WTC11 (cell line): ENCODE results near the gene AKAP6.

ENCODE experiments used
- ATF2 ChIP-seq: sonication (generic); formaldehyde crosslinking; IDR thresholded peaks from 2 replicates; pipeline ENCODE4 v1.8.1; 2022; ENCODE audit warnings: low read depth, missing genetic modification reagents, borderline replicate concordance
- ATF3 ChIP-seq: sonication (generic); formaldehyde crosslinking; conservative IDR thresholded peaks from 2 replicates; pipeline ENCODE4 v1.8.1; 2022; ENCODE audit warnings: mild to moderate bottlenecking, missing genetic modification reagents
- ETV6 ChIP-seq: sonication (generic); formaldehyde crosslinking; IDR thresholded peaks from 2 replicates; pipeline ENCODE4 v1.8.1; 2022; ENCODE audit warnings: mild to moderate bottlenecking, missing genetic modification reagents
- GABPB1 ChIP-seq: sonication (generic); formaldehyde crosslinking; IDR thresholded peaks from 2 replicates; pipeline ENCODE4 v1.8.1; 2023; ENCODE audit warnings: mild to moderate bottlenecking, missing genetic modification reagents
- JUN ChIP-seq: sonication (generic); formaldehyde crosslinking; IDR thresholded peaks from 2 replicates; pipeline ENCODE4 v1.8.0; 2023; ENCODE audit warnings: mild to moderate bottlenecking, missing genetic modification reagents
- MAX ChIP-seq: sonication (generic); formaldehyde crosslinking; IDR thresholded peaks from 2 replicates; pipeline ENCODE4 v1.8.0; 2022; ENCODE audit warnings: mild to moderate bottlenecking, missing genetic modification reagents
- SMAD4 ChIP-seq: sonication (generic); formaldehyde crosslinking; IDR thresholded peaks from 2 replicates; pipeline ENCODE4 v1.8.0; 2022; ENCODE audit warnings: mild to moderate bottlenecking, missing genetic modification reagents
- STAT6 ChIP-seq: sonication (generic); formaldehyde crosslinking; conservative IDR thresholded peaks from 2 replicates; pipeline ENCODE4 v1.8.1; 2023; ENCODE audit warnings: mild to moderate bottlenecking, low read depth, missing genetic modification reagents, moderate library complexity
- TEAD1 ChIP-seq: sonication (generic); formaldehyde crosslinking; IDR thresholded peaks from 2 replicates; pipeline ENCODE4 v1.8.0; 2022; ENCODE audit warnings: mild to moderate bottlenecking, missing genetic modification reagents
- ZNF219 ChIP-seq: sonication (generic); formaldehyde crosslinking; IDR thresholded peaks from 2 replicates; pipeline ENCODE4 v1.8.0; 2023; ENCODE audit warnings: missing genetic modification reagents, mild to moderate bottlenecking, borderline replicate concordance
- TF ChIP-seq, protein P1 (sequence below): fragments of 250-450 bp; sonication (Bioruptor Pico); IDR thresholded peaks from 2 replicates; pipeline ENCODE4 v1.9.0; 2021; ENCODE audit warnings: mild to moderate bottlenecking, borderline replicate concordance
- TF ChIP-seq, protein P2 (sequence below): fragments of 200-600 bp; IDR thresholded peaks from 2 replicates; pipeline ENCODE4 v1.8.0; 2022; ENCODE audit warnings: antibody characterized with exemption

DNA sequence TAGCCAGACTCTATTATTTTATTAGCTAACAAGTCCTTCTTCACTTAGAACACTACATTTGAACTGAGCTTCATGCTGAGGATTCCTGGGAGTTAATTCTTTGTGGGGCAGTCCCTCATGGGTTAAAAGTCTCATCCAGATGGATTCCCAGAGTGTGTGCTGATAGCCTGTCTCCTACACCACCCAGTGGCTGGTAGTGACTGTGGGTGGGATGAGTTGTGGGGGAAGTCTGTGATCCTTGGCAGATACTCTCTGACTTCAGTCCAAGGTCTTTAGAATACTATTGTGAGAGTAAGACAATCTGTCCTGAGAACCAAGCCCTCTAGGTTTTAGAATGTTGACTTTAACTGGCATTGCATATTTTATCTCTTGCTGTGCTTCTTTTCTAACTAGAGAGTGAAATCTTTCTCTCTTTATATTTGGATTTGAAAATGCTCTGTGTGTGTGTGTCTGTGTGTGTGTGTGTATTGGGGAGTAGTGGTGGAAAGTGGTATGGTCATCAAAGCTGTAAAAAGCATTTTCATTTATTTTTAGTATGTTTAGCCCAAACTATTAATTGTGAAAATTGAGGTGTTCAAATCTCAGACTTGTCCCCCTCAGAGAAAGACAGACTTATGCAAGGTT, 37.3 kb downstream of the AKAP6 start:
- TF ChIP-seq STAT6, result no peak
- TF ChIP-seq, protein P1, sequence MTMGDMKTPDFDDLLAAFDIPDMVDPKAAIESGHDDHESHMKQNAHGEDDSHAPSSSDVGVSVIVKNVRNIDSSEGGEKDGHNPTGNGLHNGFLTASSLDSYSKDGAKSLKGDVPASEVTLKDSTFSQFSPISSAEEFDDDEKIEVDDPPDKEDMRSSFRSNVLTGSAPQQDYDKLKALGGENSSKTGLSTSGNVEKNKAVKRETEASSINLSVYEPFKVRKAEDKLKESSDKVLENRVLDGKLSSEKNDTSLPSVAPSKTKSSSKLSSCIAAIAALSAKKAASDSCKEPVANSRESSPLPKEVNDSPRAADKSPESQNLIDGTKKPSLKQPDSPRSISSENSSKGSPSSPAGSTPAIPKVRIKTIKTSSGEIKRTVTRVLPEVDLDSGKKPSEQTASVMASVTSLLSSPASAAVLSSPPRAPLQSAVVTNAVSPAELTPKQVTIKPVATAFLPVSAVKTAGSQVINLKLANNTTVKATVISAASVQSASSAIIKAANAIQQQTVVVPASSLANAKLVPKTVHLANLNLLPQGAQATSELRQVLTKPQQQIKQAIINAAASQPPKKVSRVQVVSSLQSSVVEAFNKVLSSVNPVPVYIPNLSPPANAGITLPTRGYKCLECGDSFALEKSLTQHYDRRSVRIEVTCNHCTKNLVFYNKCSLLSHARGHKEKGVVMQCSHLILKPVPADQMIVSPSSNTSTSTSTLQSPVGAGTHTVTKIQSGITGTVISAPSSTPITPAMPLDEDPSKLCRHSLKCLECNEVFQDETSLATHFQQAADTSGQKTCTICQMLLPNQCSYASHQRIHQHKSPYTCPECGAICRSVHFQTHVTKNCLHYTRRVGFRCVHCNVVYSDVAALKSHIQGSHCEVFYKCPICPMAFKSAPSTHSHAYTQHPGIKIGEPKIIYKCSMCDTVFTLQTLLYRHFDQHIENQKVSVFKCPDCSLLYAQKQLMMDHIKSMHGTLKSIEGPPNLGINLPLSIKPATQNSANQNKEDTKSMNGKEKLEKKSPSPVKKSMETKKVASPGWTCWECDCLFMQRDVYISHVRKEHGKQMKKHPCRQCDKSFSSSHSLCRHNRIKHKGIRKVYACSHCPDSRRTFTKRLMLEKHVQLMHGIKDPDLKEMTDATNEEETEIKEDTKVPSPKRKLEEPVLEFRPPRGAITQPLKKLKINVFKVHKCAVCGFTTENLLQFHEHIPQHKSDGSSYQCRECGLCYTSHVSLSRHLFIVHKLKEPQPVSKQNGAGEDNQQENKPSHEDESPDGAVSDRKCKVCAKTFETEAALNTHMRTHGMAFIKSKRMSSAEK (CRISPR knock-in tag), result no peak
- no peak for TF ChIP-seq ZNF219 (CRISPR knock-in tag)
- no peak for TF ChIP-seq ATF2 (CRISPR knock-in tag)
- no peak for TF ChIP-seq GABPB1 (CRISPR knock-in tag)
- TF ChIP-seq JUN, result no peak
- TF ChIP-seq, protein P2, sequence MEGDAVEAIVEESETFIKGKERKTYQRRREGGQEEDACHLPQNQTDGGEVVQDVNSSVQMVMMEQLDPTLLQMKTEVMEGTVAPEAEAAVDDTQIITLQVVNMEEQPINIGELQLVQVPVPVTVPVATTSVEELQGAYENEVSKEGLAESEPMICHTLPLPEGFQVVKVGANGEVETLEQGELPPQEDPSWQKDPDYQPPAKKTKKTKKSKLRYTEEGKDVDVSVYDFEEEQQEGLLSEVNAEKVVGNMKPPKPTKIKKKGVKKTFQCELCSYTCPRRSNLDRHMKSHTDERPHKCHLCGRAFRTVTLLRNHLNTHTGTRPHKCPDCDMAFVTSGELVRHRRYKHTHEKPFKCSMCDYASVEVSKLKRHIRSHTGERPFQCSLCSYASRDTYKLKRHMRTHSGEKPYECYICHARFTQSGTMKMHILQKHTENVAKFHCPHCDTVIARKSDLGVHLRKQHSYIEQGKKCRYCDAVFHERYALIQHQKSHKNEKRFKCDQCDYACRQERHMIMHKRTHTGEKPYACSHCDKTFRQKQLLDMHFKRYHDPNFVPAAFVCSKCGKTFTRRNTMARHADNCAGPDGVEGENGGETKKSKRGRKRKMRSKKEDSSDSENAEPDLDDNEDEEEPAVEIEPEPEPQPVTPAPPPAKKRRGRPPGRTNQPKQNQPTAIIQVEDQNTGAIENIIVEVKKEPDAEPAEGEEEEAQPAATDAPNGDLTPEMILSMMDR, result no peak
- TF ChIP-seq SMAD4, result no peak
- TF ChIP-seq MAX, result no peak
- no peak for TF ChIP-seq ETV6 (CRISPR knock-in tag)
- no peak for TF ChIP-seq ATF3 (CRISPR knock-in tag)
- no peak for TF ChIP-seq TEAD1 (CRISPR knock-in tag)
